Measurements from ENCODE around the gene SGTA. TPM values are rescaled to one million over a fixed set of nuclear protein-coding genes. Genes with fewer than 3 reads are reported as not detected.

SGTA gene
- total and polyA plus RNA-seq, 7 donors, result 63.4 to 186 (median 99.1) TPM

DNA sequence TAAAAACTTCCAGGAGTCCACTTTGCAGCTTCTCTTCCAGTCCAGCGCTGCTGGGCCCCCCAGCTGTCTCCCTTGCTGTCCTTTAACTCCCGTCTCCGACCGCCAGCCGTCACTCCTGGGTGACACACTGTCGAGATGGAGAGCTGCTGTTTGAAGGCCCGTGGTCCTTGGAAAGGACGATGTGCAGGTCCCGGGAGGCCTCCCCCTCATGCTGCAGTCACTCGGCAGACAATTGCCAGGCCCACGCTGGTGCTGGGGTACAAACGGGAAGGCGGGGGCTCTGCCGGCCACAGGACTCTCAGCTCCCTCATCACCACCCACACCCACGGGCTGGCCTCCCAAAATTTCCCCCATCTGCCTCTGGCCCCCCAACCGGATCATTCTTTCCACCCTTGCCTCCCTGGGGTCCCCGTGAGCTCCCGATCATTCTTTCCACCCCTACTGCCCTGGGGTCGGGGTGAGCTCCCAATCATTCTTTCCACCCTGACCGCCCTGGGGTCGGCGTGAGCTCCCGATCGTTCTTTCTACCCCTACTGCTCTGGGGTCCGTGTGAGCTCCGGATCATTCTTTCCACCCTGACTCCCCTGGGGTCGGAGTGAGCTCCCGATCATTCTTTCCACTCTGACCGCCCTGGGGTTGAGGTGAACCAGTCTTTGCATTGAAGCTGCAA is 20.5 kb upstream of the SGTA start:
- TF ChIP-seq, protein P1, sequence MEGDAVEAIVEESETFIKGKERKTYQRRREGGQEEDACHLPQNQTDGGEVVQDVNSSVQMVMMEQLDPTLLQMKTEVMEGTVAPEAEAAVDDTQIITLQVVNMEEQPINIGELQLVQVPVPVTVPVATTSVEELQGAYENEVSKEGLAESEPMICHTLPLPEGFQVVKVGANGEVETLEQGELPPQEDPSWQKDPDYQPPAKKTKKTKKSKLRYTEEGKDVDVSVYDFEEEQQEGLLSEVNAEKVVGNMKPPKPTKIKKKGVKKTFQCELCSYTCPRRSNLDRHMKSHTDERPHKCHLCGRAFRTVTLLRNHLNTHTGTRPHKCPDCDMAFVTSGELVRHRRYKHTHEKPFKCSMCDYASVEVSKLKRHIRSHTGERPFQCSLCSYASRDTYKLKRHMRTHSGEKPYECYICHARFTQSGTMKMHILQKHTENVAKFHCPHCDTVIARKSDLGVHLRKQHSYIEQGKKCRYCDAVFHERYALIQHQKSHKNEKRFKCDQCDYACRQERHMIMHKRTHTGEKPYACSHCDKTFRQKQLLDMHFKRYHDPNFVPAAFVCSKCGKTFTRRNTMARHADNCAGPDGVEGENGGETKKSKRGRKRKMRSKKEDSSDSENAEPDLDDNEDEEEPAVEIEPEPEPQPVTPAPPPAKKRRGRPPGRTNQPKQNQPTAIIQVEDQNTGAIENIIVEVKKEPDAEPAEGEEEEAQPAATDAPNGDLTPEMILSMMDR (IDR thresholded peaks at IDR 0.05), result no peak
- DNase-seq, result no peak
- H3K4me3 ChIP-seq, result no peak overlapping the region
- no peaks in the 10 kb centered on the region for H3K27me3 ChIP-seq (ENCODE audit: insufficient read depth in 3 of 3, low read length in 2 of 3)
- no peak for ATAC-seq
- no peaks in the 10 kb centered on the region for H3K9me3 ChIP-seq
- intact Hi-C loops (cut with DNase I), result no loop called here
- peaks cover 0 to 53% of the 10 kb centered on the region in 2 donors for H3K36me3 ChIP-seq (ENCODE audit: insufficient read depth in 1 of 2, low read depth in 1 of 2)
- H3K4me1 ChIP-seq, result no peaks in the 10 kb centered on the region
- 87 to 91% (median 91%) methylated on average over 29 of the region's 29 CpGs for WGBS, 3 donors
- H3K27ac ChIP-seq, result no peak overlapping the region

DNA sequence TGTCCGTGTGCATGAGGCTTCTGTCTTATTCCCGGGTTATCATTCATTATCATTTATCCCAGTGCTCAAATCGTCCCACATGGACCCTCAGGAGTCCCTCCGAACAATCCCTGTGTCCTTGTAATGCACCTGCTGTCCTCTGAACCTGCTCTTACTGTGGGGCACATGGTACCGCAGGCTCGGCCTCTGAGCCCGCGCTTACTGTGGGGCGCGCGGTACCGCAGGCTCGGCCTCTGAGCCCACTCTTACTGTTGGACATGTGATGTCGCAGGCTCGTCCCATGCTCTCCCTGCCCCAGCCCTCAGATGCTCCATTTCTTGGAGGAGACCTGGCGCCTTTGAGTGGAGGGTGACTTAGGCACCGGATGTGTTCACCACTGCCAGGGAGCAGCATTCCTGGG is 19.8 kb upstream of the SGTA start:
- H3K36me3 ChIP-seq (ENCODE audit: insufficient read depth in 1 of 2, low read depth in 1 of 2), result peaks cover 0 to 48% of the 10 kb centered on the region in 2 donors

DNA sequence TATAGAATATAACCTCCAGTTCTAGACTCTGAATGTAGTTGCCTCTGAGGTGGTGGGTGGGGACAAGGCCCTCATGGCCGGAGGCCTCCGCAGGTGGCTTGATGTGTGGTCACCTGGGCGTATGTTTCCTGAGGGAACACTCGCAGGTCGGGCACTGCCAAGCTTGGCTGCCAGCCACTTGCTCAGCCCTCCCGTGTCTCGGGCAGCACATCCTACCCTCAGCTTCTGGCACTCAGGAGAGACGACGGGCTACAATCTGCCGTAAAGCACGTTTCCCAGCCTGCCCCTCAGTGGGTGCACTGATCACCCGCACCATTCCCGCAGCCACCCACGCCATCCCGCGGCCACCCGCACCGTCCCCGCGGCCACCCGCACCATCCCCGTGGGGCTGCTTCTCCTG is 17.4 kb upstream of the SGTA start:
- peaks cover 3 to 46% of the 10 kb centered on the region in 2 donors for H3K36me3 ChIP-seq (ENCODE audit: insufficient read depth in 1 of 2, low read depth in 1 of 2)
- TF ChIP-seq, protein P1 (IDR thresholded peaks at IDR 0.05), result no peak
- ATAC-seq, result no peak
- WGBS, 3 donors, result 88 to 93% (median 91%) methylated on average over 22 of the region's 22 CpGs
- no peaks in the 10 kb centered on the region for H3K27me3 ChIP-seq (ENCODE audit: insufficient read depth in 3 of 3, low read length in 2 of 3)
- intact Hi-C loops (cut with DNase I), result no loop called here
- no peak for DNase-seq
- H3K4me3 ChIP-seq, result no peak overlapping the region
- H3K4me1 ChIP-seq, result peaks cover 4% of the 10 kb centered on the region
- H3K27ac ChIP-seq, result no peak overlapping the region
- no peaks in the 10 kb centered on the region for H3K9me3 ChIP-seq

More for the DNA sequence above, 19.8 kb upstream of the SGTA start:
- Histone ChIP-seq H3K4me1 (peaks cover 4% of the 10 kb centered on the region), H3K4me3 (no peak overlapping the region), H3K27ac (no peak overlapping the region), H3K27me3 (ENCODE audit: insufficient read depth in 3 of 3, low read length in 2 of 3) (no peaks in the 10 kb centered on the region), H3K9me3 (no peaks in the 10 kb centered on the region)
- ATAC-seq (no peak), DNase-seq (no peak)
- 96 to 98% (median 97%) methylated on average over 17 of the region's 17 CpGs for WGBS, 3 donors
- TF ChIP-seq, protein P1 (IDR thresholded peaks at IDR 0.05), result no peak
- intact Hi-C loops (cut with DNase I), result no loop called here

DNA sequence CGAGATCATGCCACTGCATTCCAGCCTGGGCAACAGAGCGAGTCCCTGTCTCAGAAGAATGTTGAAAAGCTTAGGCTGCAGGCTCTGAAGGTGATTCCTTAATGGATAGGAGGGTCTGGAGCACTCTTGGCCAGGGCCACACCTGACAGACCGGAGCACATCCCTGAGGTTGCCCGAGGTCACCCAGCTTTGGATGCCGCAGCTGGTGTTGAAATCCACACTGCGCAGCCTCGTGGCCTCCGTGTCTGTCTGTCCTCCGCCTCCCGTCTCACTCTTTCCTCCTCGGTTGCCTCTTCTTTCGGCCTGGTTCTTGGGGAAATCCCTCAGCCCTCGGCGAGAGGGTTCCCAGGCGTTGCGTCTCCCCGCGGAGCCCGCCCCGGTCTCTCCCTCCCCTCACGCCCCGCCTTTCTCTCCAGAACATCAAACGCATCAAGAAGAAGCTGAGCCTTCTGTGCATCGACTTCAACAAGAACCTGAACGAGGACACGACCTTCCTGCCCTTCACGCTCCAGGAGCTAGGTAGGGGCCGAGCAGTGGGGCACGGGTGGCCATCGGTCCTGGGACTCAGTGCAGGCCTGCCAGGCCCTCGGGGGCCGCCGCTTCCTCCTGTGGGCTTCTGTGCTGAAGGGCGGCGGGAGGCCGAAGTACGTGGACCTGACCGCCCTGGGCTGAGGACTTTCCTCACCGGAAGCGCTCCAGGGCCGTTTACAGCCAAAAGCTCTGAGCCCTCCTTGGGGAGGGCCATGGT is 16.4 kb upstream of the SGTA start:
- Histone ChIP-seq H3K27ac (peak overlapping the region; percentile 66), H3K9me3 (no peaks in the 10 kb centered on the region), H3K27me3 (ENCODE audit: insufficient read depth in 3 of 3, low read length in 2 of 3) (no peaks in the 10 kb centered on the region), H3K36me3 (ENCODE audit: insufficient read depth in 1 of 2, low read depth in 1 of 2) (peaks cover 3 to 48% of the 10 kb centered on the region in 2 donors), H3K4me3 (no peak overlapping the region), H3K4me1 (peaks cover 4% of the 10 kb centered on the region)
- intact Hi-C loops (cut with DNase I), result no loop called here
- 94 to 95% (median 94%) methylated on average over 41 of the region's 41 CpGs for WGBS, 3 donors
- TF ChIP-seq, protein P1 (IDR thresholded peaks at IDR 0.05), result no peak
- ATAC-seq, result no peak
- no peak for DNase-seq

Data from psoas muscle (tissue), 8 donors.